Left ventricle myocardium inferior (tissue), 1 donor: Measurements from ENCODE around the gene SLC39A11. TPM values are rescaled to one million over a fixed set of nuclear protein-coding genes. Genes with fewer than 3 reads are reported as not detected.
A peak's percentile ranks its signal among the peaks of the same experiment; 100 is the strongest.

Experiments used
- DNase-seq: peaks from one replicate; pipeline ENCODE4 v3.0.0-alpha.2; 2020
- H3K27ac ChIP-seq: fragments of 200-600 bp; replicated peaks from 2 replicates; pipeline ENCODE4 v1.8.0; 2021
- H3K27me3 ChIP-seq: fragments of 200-600 bp; 2 replicates; pipeline ENCODE4 v1.8.0; 2021; ENCODE audit warnings: low read depth
- H3K36me3 ChIP-seq: fragments of 200-600 bp; 2 replicates; pipeline ENCODE4 v1.8.0; 2021
- H3K4me1 ChIP-seq: fragments of 200-600 bp; 2 replicates; pipeline ENCODE4 v1.8.0; 2021
- H3K4me3 ChIP-seq: fragments of 200-600 bp; 2 replicates; pipeline ENCODE4 v1.8.0; 2021; ENCODE audit warnings: mild to moderate bottlenecking, moderate library complexity
- H3K9me3 ChIP-seq: fragments of 200-600 bp; replicated peaks from 2 replicates; pipeline ENCODE4 v1.8.0; 2021
- CTCF ChIP-seq: fragments of 200-600 bp; IDR thresholded peaks from 2 replicates; pipeline ENCODE4 v1.8.0; 2021; ENCODE audit warnings: antibody characterized with exemption, mild to moderate bottlenecking, borderline replicate concordance
- intact Hi-C: fragments of 100-400 bp; cut with micrococcal nuclease; formaldehyde crosslinking; loops from one replicate; pipeline ENCODE4 v1.11.0; 2022
- total RNA-seq: library from RNA; stranded (reverse); fragmentation: NEBNext Ultra II Directional; extraction: Animal tissue kit (Norgen Biotek cat#: 25700); gene quantifications from one replicate; pipeline ENCODE4 v1.2.1, GENCODE V29; 2021
- donor health status: DM: no; HTN: yes; CAD: no; lungs with severe emphysema.

Gene SLC39A11
- total RNA-seq, 1 donor from 2014 or later = 6.4 TPM

GRCh38 chr17:72726936-72727335 is 365.6 kb downstream of the SLC39A11 start:
- no peak overlapping the region for H3K4me3 ChIP-seq
- intact Hi-C loops = loop anchor here (10.0 kb wide), 2 partner anchors 162 to 428 kb away; no protein-coding TSS in a partner anchor
- no peak overlapping the region for H3K27ac ChIP-seq
- no peak for DNase-seq
- H3K36me3 ChIP-seq = no peaks in the 10 kb centered on the region
- no peak for TF ChIP-seq CTCF
- H3K27me3 ChIP-seq = no peaks in the 10 kb centered on the region
- no peaks in the 10 kb centered on the region for H3K4me1 ChIP-seq
- H3K9me3 ChIP-seq = no peaks in the 10 kb centered on the region

GRCh38 chr17:72725433-72726068 is 366.9 kb downstream of the SLC39A11 start:
- no peak overlapping the region for H3K27ac ChIP-seq
- TF ChIP-seq CTCF = peak; percentile 88
- intact Hi-C loops = loop anchor here (10.0 kb wide), 2 partner anchors 161 to 429 kb away; no protein-coding TSS in a partner anchor
- H3K9me3 ChIP-seq = no peaks in the 10 kb centered on the region
- H3K4me1 ChIP-seq = no peaks in the 10 kb centered on the region
- no peaks in the 10 kb centered on the region for H3K36me3 ChIP-seq
- no peaks in the 10 kb centered on the region for H3K27me3 ChIP-seq
- DNase-seq = peak; percentile 47
- no peak overlapping the region for H3K4me3 ChIP-seq

- intact Hi-C loops = loop anchor here (10.0 kb wide), 2 partner anchors 159 to 431 kb away; no protein-coding TSS in a partner anchor
- TF ChIP-seq CTCF = no peak
- no peaks in the 10 kb centered on the region for H3K27me3 ChIP-seq
- no peaks in the 10 kb centered on the region for H3K4me1 ChIP-seq
- no peak overlapping the region for H3K27ac ChIP-seq
- no peak overlapping the region for H3K4me3 ChIP-seq
- no peak for DNase-seq
- H3K36me3 ChIP-seq = no peaks in the 10 kb centered on the region
- H3K9me3 ChIP-seq = no peaks in the 10 kb centered on the region
These were observed 368.2 kb downstream of the SLC39A11 start for GRCh38 chr17:72724267-72724666.

GRCh38 chr17:72723711-72724110 is 368.8 kb downstream of the SLC39A11 start:
- Histone ChIP-seq H3K27me3 (no peaks in the 10 kb centered on the region), H3K4me1 (no peaks in the 10 kb centered on the region), H3K9me3 (no peaks in the 10 kb centered on the region), H3K27ac (no peak overlapping the region), H3K4me3 (no peak overlapping the region), H3K36me3 (no peaks in the 10 kb centered on the region)
- TF ChIP-seq CTCF = no peak
- DNase-seq = no peak
- intact Hi-C loops = loop anchor here (10.0 kb wide), 2 partner anchors 159 to 431 kb away; no protein-coding TSS in a partner anchor

GRCh38 chr17:72720494-72720825 is 372.0 kb downstream of the SLC39A11 start:
- no peak overlapping the region for H3K4me3 ChIP-seq
- TF ChIP-seq CTCF = no peak
- no peaks in the 10 kb centered on the region for H3K9me3 ChIP-seq
- no peaks in the 10 kb centered on the region for H3K4me1 ChIP-seq
- intact Hi-C loops = loop anchor here (10.0 kb wide), 2 partner anchors 156 to 434 kb away; no protein-coding TSS in a partner anchor
- no peak for DNase-seq
- no peak overlapping the region for H3K27ac ChIP-seq
- no peaks in the 10 kb centered on the region for H3K36me3 ChIP-seq
- no peaks in the 10 kb centered on the region for H3K27me3 ChIP-seq
